ENCODE results near the gene LCA5.
"Not testable (repeated sequence)": the region's sequence is repeated elsewhere in the genome, so short reads cannot be mapped to it uniquely, and the experiment has no call there.

LCA5 gene

GRCh38 chr6:79536585-79536953, 661 bp downstream of the LCA5 start:
- DNase-seq: peak; percentile 56

DNA sequence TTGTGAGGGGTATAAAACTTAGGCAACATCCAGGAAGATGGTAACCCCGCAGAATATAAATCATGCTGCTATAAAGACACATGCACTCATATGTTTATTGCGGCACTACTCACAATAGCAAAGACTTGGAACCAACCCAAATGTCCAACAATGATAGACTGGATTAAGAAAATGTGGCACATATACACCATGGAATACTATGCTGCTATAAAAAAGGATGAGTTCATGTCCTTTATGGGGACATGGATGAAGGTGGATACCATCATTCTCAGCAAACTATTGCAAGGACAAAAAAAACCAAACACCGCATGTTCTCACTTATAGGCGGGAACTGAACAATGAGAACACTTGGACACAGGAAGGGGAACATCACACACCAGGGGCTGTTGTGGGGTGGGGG, 7.7 kb downstream of the LCA5 start:
- DNase-seq: not testable (repeated sequence)

DNA sequence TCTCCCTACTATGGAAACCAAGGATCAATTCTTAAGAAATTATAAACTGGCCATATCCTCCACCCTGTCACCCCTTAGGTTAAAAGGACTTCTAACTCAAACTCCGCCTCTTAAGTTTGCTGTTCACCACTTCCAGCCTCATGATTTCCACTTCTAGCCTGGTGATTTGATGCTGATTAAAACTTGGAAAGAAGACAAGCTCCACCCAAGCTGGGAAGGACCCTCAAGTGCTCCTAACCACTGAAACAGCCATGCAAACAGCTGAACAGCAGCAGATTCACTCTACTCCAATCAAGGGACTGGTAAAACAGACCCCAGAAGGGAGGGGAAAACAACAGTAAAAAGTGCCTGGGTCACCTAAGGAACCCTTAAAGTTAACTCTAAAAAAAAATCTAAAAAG, 10.3 kb downstream of the LCA5 start:
- DNase-seq: no peak

DNA sequence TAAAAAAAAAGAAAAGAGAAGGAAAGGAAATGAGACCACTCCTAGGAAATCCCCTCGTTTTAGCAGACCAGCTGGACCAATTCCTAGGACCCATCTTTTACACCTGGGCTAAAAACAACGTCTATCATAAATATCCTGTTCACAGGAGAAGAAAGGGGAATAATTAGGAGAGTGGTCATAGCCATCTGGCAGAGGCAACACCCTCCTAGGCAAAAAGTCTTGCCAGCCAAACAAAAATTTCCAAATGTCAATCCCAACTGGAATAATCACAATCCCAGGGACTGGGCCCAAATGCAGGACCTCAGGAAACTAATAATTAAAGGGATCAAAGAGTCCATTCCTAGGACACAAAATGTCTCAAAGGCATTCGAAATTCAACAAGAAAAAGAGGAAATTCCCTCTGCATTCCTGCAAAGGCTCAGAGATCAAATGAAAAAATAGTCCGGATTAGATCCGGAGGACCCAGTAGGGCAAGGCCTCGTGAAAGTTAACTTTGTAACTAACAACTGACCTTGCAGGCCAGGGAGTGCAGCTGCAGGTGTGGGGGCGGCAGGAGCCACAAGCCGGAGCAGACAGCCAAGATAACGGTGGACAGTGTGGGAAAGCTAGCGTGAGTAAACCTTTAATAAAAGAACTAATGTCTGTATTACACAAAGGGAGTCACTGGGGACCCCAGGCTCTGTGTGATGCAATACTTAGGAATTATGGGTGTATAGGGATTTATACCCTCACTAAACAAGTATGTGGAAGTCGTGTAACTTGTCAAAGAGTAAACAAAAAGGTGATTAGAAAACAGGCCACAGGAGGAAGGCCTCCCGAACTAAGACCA, 11.7 kb downstream of the LCA5 start:
- DNase-seq: peak; percentile 69

GRCh38 chr6:79524065-79524464, 13.2 kb downstream of the LCA5 start:
- no peak for DNase-seq

DNA sequence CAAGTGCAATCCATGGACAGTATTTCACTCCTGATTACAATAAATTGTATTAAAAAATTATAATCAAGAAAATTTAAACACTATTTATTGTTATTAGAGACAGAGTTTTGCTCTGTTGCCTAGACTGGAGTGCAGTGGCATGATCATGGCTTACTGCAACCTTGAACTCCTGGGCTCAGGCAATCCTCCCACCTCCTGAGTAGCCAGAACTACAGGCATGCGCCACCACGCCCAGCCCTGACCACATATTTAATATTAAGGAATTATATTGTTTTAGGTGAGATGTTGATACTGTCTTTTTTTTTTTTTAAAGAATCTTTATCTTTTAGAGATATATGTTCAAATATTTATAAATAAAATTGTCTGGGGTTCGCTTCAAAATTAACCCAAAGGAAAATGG, 14.6 kb downstream of the LCA5 start:
- no peak for DNase-seq

DNA sequence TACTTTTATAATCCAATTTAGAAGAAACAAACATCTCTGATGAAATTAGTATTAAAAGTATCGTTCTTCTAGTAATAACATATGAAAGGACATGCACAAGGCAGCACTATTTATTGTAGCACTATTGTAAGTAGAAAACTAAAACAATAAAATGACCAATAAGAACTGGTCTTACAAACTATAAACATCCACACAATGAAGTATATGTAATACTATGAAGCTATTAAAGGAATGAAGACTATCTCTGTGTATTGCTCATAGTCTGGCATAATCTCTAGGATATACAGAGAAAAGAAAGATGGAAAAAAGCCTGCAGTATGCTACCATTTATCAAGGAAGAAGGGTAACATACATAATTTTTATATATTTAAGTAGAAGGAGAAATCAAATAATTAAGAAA, 16.7 kb downstream of the LCA5 start:
- no peak for DNase-seq

DNA sequence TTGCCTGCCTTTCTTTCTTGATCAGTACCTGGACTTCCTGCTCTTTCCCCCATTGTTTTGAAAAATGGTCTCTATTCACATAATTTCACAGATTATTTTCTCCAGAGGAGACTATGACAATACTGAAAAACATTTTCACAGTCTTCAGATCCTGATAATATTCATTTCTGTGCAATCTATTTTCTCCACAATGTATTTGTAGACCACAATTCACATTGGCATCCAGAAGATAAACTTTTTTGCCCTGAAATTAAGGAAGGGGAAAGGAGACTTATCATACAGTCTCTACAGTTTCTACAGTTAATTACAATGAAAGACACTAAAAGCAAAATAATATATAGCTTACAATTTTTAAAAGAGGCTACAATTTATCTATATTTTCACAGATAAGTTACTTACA, 18.4 kb downstream of the LCA5 start:
- DNase-seq: no peak

- no peak for DNase-seq
These were observed 21.8 kb downstream of the LCA5 start for GRCh38 chr6:79515436-79515835.

GRCh38 chr6:79513111-79513510, 24.1 kb downstream of the LCA5 start:
- no peak for DNase-seq

DNA sequence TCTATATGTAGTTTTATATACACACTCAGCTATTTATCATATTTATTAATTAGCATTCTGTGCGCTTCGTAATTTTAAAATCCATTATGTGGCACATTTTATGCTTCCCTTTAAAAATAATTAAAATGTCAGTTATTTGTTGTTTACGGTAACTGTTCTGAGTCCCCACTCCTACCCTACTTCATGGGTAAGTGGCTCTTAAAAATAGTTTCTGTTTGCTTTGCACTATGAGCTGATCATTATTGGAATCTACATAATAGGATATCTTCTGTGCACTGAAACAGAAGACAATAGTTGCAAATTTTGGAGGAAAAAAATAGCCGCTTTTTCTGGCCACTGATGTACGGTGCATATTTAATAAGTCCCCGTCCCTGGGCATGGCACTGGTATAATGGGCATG, 25.2 kb downstream of the LCA5 start:
- DNase-seq: no peak

DNA sequence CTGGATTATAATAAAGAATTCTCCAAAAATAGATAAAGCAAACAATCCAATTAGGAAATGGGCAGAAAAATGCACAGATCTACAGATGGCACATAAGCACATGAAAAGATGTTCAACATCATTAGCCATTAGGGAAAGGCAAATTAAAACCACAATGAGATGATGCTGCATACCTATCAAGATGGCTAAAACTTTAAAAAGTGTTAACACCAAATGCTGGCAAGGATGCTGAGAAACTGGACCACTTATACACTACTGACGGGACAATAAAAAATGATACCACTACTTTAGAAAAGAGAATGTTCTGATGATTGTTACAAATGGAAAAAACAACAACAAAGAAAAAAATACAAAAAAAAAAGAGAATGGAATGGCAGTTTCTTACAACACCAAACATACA, 26.5 kb downstream of the LCA5 start:
- no peak for DNase-seq

DNA sequence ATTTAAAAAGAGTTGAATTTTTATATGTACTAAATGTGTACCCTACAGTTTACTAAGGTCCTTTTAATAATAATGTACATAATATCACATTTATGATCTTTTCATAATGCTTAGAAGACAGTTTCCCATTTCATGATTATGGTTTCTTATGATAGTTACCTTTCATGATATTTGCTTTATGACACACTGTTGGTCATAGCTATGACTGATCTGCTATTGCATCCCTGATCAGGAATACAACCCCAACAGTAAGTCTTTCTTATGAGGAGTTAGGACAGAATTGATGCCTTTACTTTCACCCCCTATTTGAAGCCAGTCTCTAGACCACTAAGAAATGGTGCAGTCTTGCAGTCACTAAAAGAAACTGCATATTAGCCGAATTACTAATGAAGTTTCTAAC, 31.0 kb downstream of the LCA5 start:
- DNase-seq: no peak

DNA sequence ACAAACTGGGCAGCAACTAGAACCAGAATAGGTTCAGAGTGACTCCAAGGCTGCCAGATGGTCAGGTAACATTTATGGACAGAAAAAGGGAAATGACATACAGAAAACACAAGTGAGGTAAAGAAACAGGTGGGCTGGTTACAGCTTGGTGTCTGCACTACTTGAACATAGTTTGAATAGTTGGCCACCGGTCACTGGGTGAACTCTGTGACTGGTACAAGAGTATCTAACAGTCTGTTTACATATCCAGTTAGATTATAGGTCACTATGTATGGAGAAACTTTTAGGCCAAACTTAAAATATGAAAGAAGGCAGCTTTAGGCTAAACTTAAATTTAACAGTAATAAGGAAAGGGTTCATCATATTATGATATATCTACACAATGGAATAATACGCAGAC, 32.9 kb downstream of the LCA5 start:
- DNase-seq: no peak

- DNase-seq: no peak
These were observed 38.4 kb downstream of the LCA5 start for GRCh38 chr6:79498842-79499241.

- DNase-seq: no peak
These were observed 42.0 kb downstream of the LCA5 start for GRCh38 chr6:79495246-79495645.

- no peak for DNase-seq
These were observed 42.4 kb downstream of the LCA5 start for GRCh38 chr6:79494841-79495240.

GRCh38 chr6:79470728-79471127, 66.5 kb downstream of the LCA5 start:
- no peak for DNase-seq

- DNase-seq: no peak
These were observed 67.6 kb downstream of the LCA5 start for GRCh38 chr6:79469376-79470246.

DNA sequence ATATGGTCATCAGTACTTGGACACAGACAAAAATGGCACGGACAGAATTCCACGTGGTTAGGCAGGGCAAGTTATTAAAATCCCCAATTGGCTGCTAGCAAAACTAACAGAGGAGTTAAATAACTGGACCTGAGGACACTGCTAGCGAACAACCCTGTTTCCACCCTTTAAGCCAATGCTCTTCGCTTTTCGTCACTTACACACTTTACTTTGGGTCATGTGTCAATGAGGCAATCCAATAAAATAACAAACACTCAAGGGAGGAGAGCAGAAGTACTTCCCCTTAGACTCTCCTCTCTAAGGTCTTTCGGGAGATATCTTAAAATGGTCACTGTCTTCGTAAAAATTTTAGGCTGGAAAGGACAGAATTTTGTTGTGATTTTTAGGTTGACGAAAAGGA, 68.6 kb downstream of the LCA5 start:
- DNase-seq: no peak

DNA sequence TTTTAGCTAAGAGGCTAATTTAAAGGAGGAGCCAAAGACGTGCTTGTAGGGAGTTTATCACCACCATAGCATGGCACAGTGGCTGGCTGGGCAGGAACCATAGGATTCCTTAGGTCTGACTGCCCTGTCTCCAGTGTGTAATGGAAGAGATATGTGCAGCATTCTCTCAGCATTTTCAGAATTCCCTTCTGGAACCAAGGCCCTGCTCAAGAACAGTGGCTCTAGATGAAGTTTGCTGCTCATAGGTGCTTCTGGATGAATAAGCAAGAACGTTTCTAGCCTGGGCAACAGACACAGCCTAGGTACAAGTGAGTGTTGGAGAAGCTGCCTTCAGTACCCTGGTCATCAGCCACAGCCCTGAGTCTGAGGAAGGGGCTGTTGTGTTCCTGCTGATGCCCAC, 69.1 kb downstream of the LCA5 start:
- DNase-seq: peak; percentile 86

GRCh38 chr6:79467716-79468115, 69.5 kb downstream of the LCA5 start:
- peak; percentile 69 for DNase-seq

GRCh38 chr6:79466207-79466834, 70.9 kb downstream of the LCA5 start:
- DNase-seq: no peak

GRCh38 chr6:79465381-79465780, 71.8 kb downstream of the LCA5 start:
- DNase-seq: no peak

Data from islet precursor cell (in vitro differentiated cells).